Kidney (tissue), 14 donors: Measurements from ENCODE around the gene ARSG. TPM values are rescaled to one million over a fixed set of nuclear protein-coding genes. Genes with fewer than 3 reads are reported as not detected.

Source experiments
- DNase-seq, 5 donors: peaks; one replicate each; pipeline ENCODE4 v3.0.0-alpha.2; 2013 to 2020
- FAIRE-seq: peaks from 2 replicates; lab custom pipeline; 2012; peaks lifted over from hg19 to GRCh38; lab: Jason Lieb, UNC
- H3K27ac ChIP-seq, 2 donors: one replicate each; pipeline ENCODE4 v1.7.0; 2013; ENCODE audit warnings: low read depth in 2 of 2, low read length in 2 of 2, inconsistent platforms in 1 of 2
- H3K27me3 ChIP-seq: one replicate; pipeline ENCODE4 v1.7.1; 2013; ENCODE audit warnings: low read length, inconsistent platforms; ENCODE audit not compliant: control insufficient read depth, insufficient read depth
- H3K36me3 ChIP-seq, 3 donors: one replicate each; pipeline versions ENCODE4 v1.7.0 to v1.7.1; 2013; ENCODE audit warnings: low read length in 3 of 3, control low read depth in 1 of 3, inconsistent platforms in 1 of 3; ENCODE audit not compliant: insufficient read depth in 3 of 3, control insufficient read depth in 2 of 3
- H3K4me1 ChIP-seq, 3 donors: one replicate each; pipeline versions ENCODE4 v1.7.0 to v1.7.1; 2013; ENCODE audit warnings: low read length in 3 of 3, inconsistent platforms in 1 of 3, low read depth in 1 of 3; ENCODE audit not compliant: control insufficient read depth in 2 of 3, insufficient read depth in 2 of 3
- H3K4me3 ChIP-seq, 3 donors: one replicate each; pipeline versions ENCODE4 v1.7.0 to v1.8.1; 2013; ENCODE audit warnings: low read length in 3 of 3, control low read depth in 1 of 3, inconsistent platforms in 1 of 3
- H3K9ac ChIP-seq, 3 donors: one replicate each; pipeline versions ENCODE4 v1.7.0 to v1.7.1; 2013; ENCODE audit warnings: low read length in 3 of 3, control low read depth in 1 of 3, inconsistent platforms in 1 of 3
- H3K9me3 ChIP-seq, 3 donors: one replicate each; pipeline versions ENCODE4 v1.7.0 to v1.7.1; 2013; ENCODE audit warnings: low read length in 3 of 3, control low read depth in 1 of 3, inconsistent platforms in 1 of 3; ENCODE audit not compliant: control insufficient read depth in 2 of 3, insufficient read depth in 1 of 3
- intact Hi-C: fragments of 100-400 bp; cut with DNase I; formaldehyde crosslinking; loops from one replicate; pipeline ENCODE4 v1.11.1; 2022
- polyA plus RNA-seq: library from polyadenylated mRNA; stranded (reverse); fragments of 350-450 nt; fragmentation: Illumina TruSeq; extraction: RNeasy Lipid Tissue Mini Kit (QIAGEN cat#74804); gene quantifications from one replicate; pipeline ENCODE4 v1.2.3, GENCODE V29; 2014; ENCODE audit warnings: low read depth, low replicate concordance; ENCODE audit not compliant: insufficient read depth
- total RNA-seq: library from RNA; stranded (reverse); fragmentation: NEBNext Ultra II Directional; extraction: Animal tissue kit (Norgen Biotek cat#: 25700); gene quantifications from one replicate; pipeline ENCODE4 v1.2.1, GENCODE V29; 2021
- TF ChIP-seq, protein P1 (sequence below): IDR thresholded peaks from 3 replicates; pipeline ENCODE4 v1.5.1; 2012; ENCODE audit warnings: mild to moderate bottlenecking, moderate library complexity, borderline replicate concordance; ENCODE audit not compliant: insufficient read depth; ENCODE audit errors: extremely low read depth
- donor health status: control.
- donor health status: control.
- donor health status: control.
- donor health status: control.
- donor health status: control.
- donor health status: DM: yes; HTN: yes; CAD: no.
- donor health status: Normal renal cell carcinoma (clear cell type).

ARSG gene
- total and polyA plus RNA-seq, 2 donors from 2014 or later = 5.0 to 12.6 TPM

DNA sequence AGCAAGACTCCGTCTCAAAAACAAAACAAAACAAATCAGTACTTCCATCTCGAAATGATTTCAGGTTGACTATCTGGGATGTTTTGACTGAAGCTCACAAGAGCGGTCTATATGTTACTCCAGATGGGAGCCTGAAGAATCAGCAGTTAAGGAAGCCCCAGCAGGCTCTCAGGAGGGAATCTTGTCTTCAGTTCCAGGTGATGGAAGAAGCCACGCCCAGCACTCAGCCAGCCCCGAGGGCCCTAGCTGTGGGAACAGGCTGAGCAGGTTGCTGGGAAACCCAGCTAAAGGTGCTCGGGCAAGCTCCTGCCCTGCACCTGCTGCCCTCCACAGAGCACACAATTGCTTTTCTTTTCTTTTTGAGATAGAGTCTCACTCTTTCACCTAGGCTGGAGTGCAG is 133.6 kb downstream of the ARSG start:
- TF ChIP-seq, protein P1, sequence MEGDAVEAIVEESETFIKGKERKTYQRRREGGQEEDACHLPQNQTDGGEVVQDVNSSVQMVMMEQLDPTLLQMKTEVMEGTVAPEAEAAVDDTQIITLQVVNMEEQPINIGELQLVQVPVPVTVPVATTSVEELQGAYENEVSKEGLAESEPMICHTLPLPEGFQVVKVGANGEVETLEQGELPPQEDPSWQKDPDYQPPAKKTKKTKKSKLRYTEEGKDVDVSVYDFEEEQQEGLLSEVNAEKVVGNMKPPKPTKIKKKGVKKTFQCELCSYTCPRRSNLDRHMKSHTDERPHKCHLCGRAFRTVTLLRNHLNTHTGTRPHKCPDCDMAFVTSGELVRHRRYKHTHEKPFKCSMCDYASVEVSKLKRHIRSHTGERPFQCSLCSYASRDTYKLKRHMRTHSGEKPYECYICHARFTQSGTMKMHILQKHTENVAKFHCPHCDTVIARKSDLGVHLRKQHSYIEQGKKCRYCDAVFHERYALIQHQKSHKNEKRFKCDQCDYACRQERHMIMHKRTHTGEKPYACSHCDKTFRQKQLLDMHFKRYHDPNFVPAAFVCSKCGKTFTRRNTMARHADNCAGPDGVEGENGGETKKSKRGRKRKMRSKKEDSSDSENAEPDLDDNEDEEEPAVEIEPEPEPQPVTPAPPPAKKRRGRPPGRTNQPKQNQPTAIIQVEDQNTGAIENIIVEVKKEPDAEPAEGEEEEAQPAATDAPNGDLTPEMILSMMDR = no peak
- Histone ChIP-seq H3K9me3 (no peaks in the 10 kb centered on the region), H3K27me3 (no peaks in the 10 kb centered on the region), H3K36me3 (peaks cover 0 to 41% (median 22%) of the 10 kb centered on the region in 3 donors), H3K4me1 (no peaks in the 10 kb centered on the region), H3K9ac (no peak overlapping the region), H3K4me3 (no peak overlapping the region), H3K27ac (no peak overlapping the region)
- FAIRE-seq = no peak
- no peak for DNase-seq
- intact Hi-C loops = no loop called here

DNA sequence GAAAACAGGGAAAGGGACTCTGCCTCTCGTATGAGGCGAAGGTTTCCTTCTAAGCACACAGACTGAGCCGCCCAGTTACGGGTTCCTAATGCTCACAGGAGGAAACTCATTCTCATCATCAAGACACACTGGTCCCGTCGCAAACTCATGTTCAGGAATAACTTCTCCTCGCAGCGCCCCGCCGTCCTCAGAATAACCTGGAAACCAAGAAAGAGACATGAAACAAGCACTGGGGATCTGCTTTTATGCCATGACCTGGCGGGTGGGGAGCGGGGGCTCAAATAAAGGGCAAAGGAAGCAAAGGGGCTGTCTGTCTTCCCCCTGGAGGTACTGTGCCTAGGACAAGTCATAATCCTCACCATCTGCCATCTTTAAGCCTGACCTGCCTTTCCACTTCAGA is 134.7 kb downstream of the ARSG start:
- H3K27ac ChIP-seq = no peak overlapping the region
- H3K36me3 ChIP-seq = peaks cover 0 to 40% (median 31%) of the 10 kb centered on the region in 3 donors
- FAIRE-seq = no peak
- intact Hi-C loops = no loop called here
- TF ChIP-seq, protein P1 = no peak
- H3K9me3 ChIP-seq = no peaks in the 10 kb centered on the region
- H3K4me3 ChIP-seq = no peak overlapping the region
- DNase-seq = no peak
- no peaks in the 10 kb centered on the region for H3K4me1 ChIP-seq
- H3K27me3 ChIP-seq = no peaks in the 10 kb centered on the region
- no peak overlapping the region for H3K9ac ChIP-seq

DNA sequence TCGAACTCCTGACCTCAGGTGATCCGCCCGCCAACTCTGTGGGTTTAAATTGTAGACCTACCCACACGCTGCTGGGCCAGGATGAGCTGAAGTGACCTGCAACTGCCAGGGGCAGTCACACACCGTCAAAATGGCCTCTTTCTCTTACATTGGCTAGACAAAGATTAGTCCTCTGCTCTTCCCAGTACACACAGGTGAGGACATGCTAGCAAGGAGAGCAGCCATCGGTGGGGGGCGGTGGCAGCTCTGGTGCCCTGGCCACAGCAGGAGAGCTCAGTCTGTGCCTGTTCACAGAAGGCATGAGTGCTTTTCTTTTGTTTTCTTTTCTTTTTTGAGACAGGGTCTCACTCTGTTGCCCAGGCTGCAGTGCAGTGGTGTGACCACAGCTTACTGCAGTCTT is 136.3 kb downstream of the ARSG start:
- no peak for DNase-seq
- FAIRE-seq = no peak
- H3K27ac ChIP-seq = no peak overlapping the region
- no peaks in the 10 kb centered on the region for H3K4me1 ChIP-seq
- intact Hi-C loops = no loop called here
- peaks cover 0 to 55% (median 41%) of the 10 kb centered on the region in 3 donors for H3K36me3 ChIP-seq
- TF ChIP-seq, protein P1 = no peak
- no peak overlapping the region for H3K4me3 ChIP-seq
- no peaks in the 10 kb centered on the region for H3K27me3 ChIP-seq
- no peaks in the 10 kb centered on the region for H3K9me3 ChIP-seq
- no peak overlapping the region for H3K9ac ChIP-seq

DNA sequence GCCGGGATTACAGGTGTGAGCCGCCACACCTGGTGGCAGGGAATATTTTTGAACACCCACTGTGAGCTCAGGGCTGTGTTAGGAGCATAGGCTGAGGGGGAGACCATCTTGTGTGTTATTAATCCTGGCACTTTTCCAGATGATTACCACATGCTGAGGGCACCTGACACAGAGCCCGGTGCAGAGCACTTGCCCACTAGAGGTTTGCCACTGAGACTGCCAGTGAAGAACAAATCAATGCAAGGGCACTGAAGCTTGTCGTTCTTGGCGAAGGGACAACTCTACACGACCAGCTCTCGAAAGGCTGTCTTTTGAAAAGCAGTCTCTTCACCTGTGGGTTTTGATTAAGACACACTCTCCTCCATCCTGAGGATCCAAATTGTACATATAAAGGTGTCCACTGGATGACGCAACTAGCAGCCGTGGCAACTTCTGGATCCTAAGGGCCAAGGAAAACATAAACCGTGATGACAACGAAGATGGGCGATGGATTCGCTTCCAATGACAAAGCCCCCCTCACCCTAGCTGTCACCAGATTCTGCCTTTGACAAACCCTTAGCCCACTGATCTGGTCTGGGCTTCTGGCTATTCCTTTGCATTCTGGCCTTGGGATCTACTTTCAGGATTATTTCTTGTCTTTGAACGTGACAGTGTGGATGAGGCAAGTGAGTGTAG is 137.3 kb downstream of the ARSG start:
- Histone ChIP-seq H3K4me3 (no peak overlapping the region), H3K27me3 (no peaks in the 10 kb centered on the region), H3K9ac (no peak overlapping the region), H3K36me3 (peaks cover 0 to 59% (median 49%) of the 10 kb centered on the region in 3 donors), H3K27ac (no peak overlapping the region), H3K9me3 (no peaks in the 10 kb centered on the region), H3K4me1 (no peaks in the 10 kb centered on the region)
- DNase-seq (no peak), FAIRE-seq (no peak)
- TF ChIP-seq, protein P1 = no peak
- intact Hi-C loops = no loop called here
